ENCODE measurements around the gene CRYGN.

The CRYGN gene

GRCh38 chr7:151410405-151411390 is 29.2 kb downstream of the CRYGN start:
- H3K4me3 ChIP-seq (ENCODE audit: low read depth, low read length), result peak overlapping the region; percentile 76
- no peak for TF ChIP-seq CTCF (conservative IDR thresholded peaks at IDR 0.05; ENCODE audit: low read depth, low read length)
- DNase-seq (ENCODE audit: low read depth), result peak; percentile 61

- TF ChIP-seq CTCF (conservative IDR thresholded peaks at IDR 0.05; ENCODE audit: low read depth, low read length), result no peak
- peak within 1 kb of the TSS; percentile 76 for H3K4me3 ChIP-seq (ENCODE audit: low read depth, low read length)
- DNase-seq (ENCODE audit: low read depth), result peak; percentile 45
Measured at GRCh38 chr7:151409667-151410404, 30.1 kb downstream of the CRYGN start, which contains the start of gene WDR86. TSS of gene WDR86 (minus strand) at chr7:151410038. CDS start at chr7:151409589, 449 bp downstream.

GRCh38 chr7:151408839-151409666 is 30.9 kb downstream of the CRYGN start:
- peak; percentile 1 for TF ChIP-seq CTCF (conservative IDR thresholded peaks at IDR 0.05; ENCODE audit: low read depth, low read length)
- peak; percentile 68 for DNase-seq (ENCODE audit: low read depth)
- peak overlapping the region; percentile 76 for H3K4me3 ChIP-seq (ENCODE audit: low read depth, low read length)

DNA sequence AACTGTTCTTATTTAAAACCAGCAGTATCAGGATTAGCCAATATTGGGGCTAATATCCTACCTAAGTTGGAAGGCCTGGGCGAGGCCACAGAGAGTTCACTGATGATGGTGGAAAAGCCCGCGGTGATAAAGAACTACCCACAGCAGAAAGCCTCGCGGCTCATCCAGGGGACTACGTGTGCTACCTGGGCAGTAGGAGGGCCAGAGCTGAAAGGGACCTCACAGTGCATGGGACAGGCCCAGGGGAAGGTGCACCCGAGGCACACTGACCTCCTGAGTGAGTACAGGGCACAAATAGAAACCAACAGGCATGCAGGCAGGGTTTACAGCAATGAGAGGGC is 31.5 kb downstream of the CRYGN start:
- peak overlapping the region; percentile 76 for H3K4me3 ChIP-seq (ENCODE audit: low read depth, low read length)
- no peak for TF ChIP-seq CTCF (conservative IDR thresholded peaks at IDR 0.05; ENCODE audit: low read depth, low read length)

GRCh38 chr7:151406886-151407583 is 32.9 kb downstream of the CRYGN start:
- no peak for TF ChIP-seq CTCF (conservative IDR thresholded peaks at IDR 0.05; ENCODE audit: low read depth, low read length)
- no peak for DNase-seq (ENCODE audit: low read depth)
- H3K4me3 ChIP-seq (ENCODE audit: low read depth, low read length), result no peak overlapping the region

More for the DNA sequence above, 31.5 kb downstream of the CRYGN start:
- no peak for DNase-seq (ENCODE audit: low read depth)

Measured in choroid plexus epithelial cell (primary cell).